HepG2 (cell line): Measurements from ENCODE around the gene FSCN2. TPM values are rescaled to one million over a fixed set of nuclear protein-coding genes. Genes with fewer than 3 reads are reported as not detected.
A peak's percentile ranks its signal among the peaks of the same experiment; 100 is the strongest.

Experiments used
- E2F2 ChIP-seq: sonication (generic); formaldehyde crosslinking; IDR thresholded peaks from 2 replicates; pipeline ENCODE4 v1.4.0; 2020; ENCODE audit warnings: missing genetic modification reagents, borderline replicate concordance
- GATA4 ChIP-seq: sonication (generic); IDR thresholded peaks from 2 replicates; pipeline ENCODE4 v1.6.1; 2016; ENCODE audit warnings: antibody characterized with exemption, low read depth, borderline replicate concordance
- PAWR ChIP-seq: sonication (generic); formaldehyde crosslinking; IDR thresholded peaks from 2 replicates; pipeline ENCODE4 v1.4.0; 2020; ENCODE audit warnings: missing genetic modification reagents, mild to moderate bottlenecking, borderline replicate concordance
- RAD21 ChIP-seq: fragments of 450-650 bp; formaldehyde crosslinking; IDR thresholded peaks from 2 replicates; pipeline ENCODE4 v1.5.0; 2020; ENCODE audit warnings: mild to moderate bottlenecking
- RAD51 ChIP-seq: fragments of 450-650 bp; IDR thresholded peaks from 2 replicates; pipeline ENCODE4 v1.6.1; 2016; ENCODE audit warnings: borderline replicate concordance
- SALL2 ChIP-seq: sonication (generic); formaldehyde crosslinking; IDR thresholded peaks from 2 replicates; pipeline ENCODE4 v1.8.1; 2023; ENCODE audit warnings: mild to moderate bottlenecking, missing genetic modification reagents, inconsistent platforms
- SP1 ChIP-seq, 2 experiments: fragments of 450-650 bp in 1 of 2; sonication (generic) in 1 of 2; formaldehyde crosslinking in 1 of 2; IDR thresholded peaks; 2 replicates each; pipeline versions ENCODE4 v1.4.0 to v1.6.1; 2016 to 2020; ENCODE audit warnings: missing genetic modification reagents in 1 of 2
- SYNCRIP ChIP-seq: fragments of 200-400 bp; formaldehyde crosslinking; IDR thresholded peaks from 2 replicates; pipeline ENCODE4 v1.6.1; 2018; ENCODE audit warnings: mild to moderate bottlenecking, low read depth, low read length; ENCODE audit not compliant: insufficient read depth
- UBTF ChIP-seq: sonication (generic); formaldehyde crosslinking; IDR thresholded peaks from 2 replicates; pipeline ENCODE4 v1.4.0; 2020; ENCODE audit warnings: mild to moderate bottlenecking, missing genetic modification reagents
- ZC3H13 ChIP-seq: sonication (generic); formaldehyde crosslinking; IDR thresholded peaks from 2 replicates; pipeline ENCODE4 v1.8.1; 2023; ENCODE audit warnings: mild to moderate bottlenecking, missing genetic modification reagents, moderate library complexity
- ZNF207 ChIP-seq: fragments of 450-650 bp; IDR thresholded peaks from 2 replicates; pipeline ENCODE4 v1.6.1; 2016; ENCODE audit warnings: antibody characterized with exemption, borderline replicate concordance
- ZNF446 ChIP-seq: sonication (generic); formaldehyde crosslinking; IDR thresholded peaks from 2 replicates; pipeline ENCODE4 v1.5.0; 2020; ENCODE audit warnings: mild to moderate bottlenecking, missing genetic modification reagents
- ZNF781 ChIP-seq: sonication (generic); formaldehyde crosslinking; IDR thresholded peaks from 2 replicates; pipeline ENCODE4 v1.5.1; 2020; ENCODE audit warnings: borderline replicate concordance, mild to moderate bottlenecking, missing genetic modification reagents; ENCODE audit errors: not compliant biosample characterization
- ZSCAN21 ChIP-seq: sonication (generic); formaldehyde crosslinking; IDR thresholded peaks from 2 replicates; pipeline ENCODE4 v1.8.0; 2022; ENCODE audit warnings: mild to moderate bottlenecking, missing genetic modification reagents, moderate library complexity, borderline replicate concordance
- polyA plus RNA-seq, 8 experiments: library from polyadenylated mRNA; depleted of rRNA in 3 of 8; stranded (reverse) in 7 of 8; unstranded in 1 of 8; fragments of >200 nt; fragmentation: Illumina TruSeq in 4 of 8; extraction: Trizol in 4 of 8; gene quantifications; 2 replicates each; pipeline versions ENCODE4 v1.2.1 to v1.2.3, GENCODE V29; 2011 to 2016; ENCODE audit warnings: low read depth in 4 of 8, missing spikeins in 1 of 8, mixed read lengths in 1 of 8; ENCODE audit not compliant: insufficient read depth in 1 of 8
- total RNA-seq, 5 experiments: library from RNA; depleted of rRNA; stranded (reverse); fragments of >200 nt; fragmentation: Illumina TruSeq; extraction: Trizol; gene quantifications; 2 replicates each; pipeline ENCODE4 v1.2.3, GENCODE V29; 2016; ENCODE audit warnings: low read depth in 1 of 5
- TF ChIP-seq, protein P1 (sequence below): sonication (generic); formaldehyde crosslinking; IDR thresholded peaks from 2 replicates; pipeline ENCODE4 v1.5.0; 2020; ENCODE audit warnings: missing genetic modification reagents
- TF ChIP-seq, protein P2 (sequence below): sonication (generic); formaldehyde crosslinking; IDR thresholded peaks from 2 replicates; pipeline ENCODE4 v1.5.0; 2020; ENCODE audit warnings: mild to moderate bottlenecking, missing genetic modification reagents, borderline replicate concordance
- TF ChIP-seq, protein P3 (sequence below): sonication (generic); formaldehyde crosslinking; IDR thresholded peaks from 2 replicates; pipeline ENCODE4 v1.4.0; 2020; ENCODE audit warnings: missing genetic modification reagents

Gene FSCN2
- total and polyA plus RNA-seq, 2 of the 13 experiments (the other 11 are each of a cell fraction or from before 2014, with no cell fraction given), result 0.09 TPM; not detected in 1

- no peak for TF ChIP-seq ZNF207
- TF ChIP-seq, protein P1, sequence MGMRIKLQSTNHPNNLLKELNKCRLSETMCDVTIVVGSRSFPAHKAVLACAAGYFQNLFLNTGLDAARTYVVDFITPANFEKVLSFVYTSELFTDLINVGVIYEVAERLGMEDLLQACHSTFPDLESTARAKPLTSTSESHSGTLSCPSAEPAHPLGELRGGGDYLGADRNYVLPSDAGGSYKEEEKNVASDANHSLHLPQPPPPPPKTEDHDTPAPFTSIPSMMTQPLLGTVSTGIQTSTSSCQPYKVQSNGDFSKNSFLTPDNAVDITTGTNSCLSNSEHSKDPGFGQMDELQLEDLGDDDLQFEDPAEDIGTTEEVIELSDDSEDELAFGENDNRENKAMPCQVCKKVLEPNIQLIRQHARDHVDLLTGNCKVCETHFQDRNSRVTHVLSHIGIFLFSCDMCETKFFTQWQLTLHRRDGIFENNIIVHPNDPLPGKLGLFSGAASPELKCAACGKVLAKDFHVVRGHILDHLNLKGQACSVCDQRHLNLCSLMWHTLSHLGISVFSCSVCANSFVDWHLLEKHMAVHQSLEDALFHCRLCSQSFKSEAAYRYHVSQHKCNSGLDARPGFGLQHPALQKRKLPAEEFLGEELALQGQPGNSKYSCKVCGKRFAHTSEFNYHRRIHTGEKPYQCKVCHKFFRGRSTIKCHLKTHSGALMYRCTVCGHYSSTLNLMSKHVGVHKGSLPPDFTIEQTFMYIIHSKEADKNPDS, result no peak
- no peak for TF ChIP-seq SYNCRIP
- TF ChIP-seq, protein P2, sequence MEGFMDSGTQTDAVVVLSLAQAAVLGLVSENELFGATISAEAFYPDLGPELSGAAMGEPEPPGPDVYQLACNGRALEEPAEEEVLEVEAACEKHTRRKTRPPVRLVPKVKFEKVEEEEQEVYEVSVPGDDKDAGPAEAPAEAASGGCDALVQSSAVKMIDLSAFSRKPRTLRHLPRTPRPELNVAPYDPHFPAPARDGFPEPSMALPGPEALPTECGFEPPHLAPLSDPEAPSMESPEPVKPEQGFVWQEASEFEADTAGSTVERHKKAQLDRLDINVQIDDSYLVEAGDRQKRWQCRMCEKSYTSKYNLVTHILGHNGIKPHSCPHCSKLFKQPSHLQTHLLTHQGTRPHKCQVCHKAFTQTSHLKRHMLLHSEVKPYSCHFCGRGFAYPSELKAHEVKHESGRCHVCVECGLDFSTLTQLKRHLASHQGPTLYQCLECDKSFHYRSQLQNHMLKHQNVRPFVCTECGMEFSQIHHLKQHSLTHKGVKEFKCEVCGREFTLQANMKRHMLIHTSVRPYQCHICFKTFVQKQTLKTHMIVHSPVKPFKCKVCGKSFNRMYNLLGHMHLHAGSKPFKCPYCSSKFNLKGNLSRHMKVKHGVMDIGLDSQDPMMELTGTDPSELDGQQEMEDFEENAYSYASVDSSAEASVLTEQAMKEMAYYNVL (CRISPR knock-in tag), result peak; percentile 46
- no peak for TF ChIP-seq ZC3H13 (CRISPR knock-in tag)
- 0 out of 2 replicates have a peak, but pooled peaks have one; percentile 13 for TF ChIP-seq ZSCAN21
- no peak for TF ChIP-seq GATA4
- no peak for TF ChIP-seq PAWR
- TF ChIP-seq RAD51, result no peak
- TF ChIP-seq RAD21 (CRISPR knock-in tag), result no peak
- TF ChIP-seq ZNF446 (CRISPR knock-in tag), result no peak
- TF ChIP-seq ZNF781, result no peak
- TF ChIP-seq SP1 (IDR thresholded peaks at IDR 0.05), result no peak
- no peak for TF ChIP-seq SP1 (CRISPR knock-in tag; IDR thresholded peaks at IDR 0.05)
- TF ChIP-seq, protein P3, sequence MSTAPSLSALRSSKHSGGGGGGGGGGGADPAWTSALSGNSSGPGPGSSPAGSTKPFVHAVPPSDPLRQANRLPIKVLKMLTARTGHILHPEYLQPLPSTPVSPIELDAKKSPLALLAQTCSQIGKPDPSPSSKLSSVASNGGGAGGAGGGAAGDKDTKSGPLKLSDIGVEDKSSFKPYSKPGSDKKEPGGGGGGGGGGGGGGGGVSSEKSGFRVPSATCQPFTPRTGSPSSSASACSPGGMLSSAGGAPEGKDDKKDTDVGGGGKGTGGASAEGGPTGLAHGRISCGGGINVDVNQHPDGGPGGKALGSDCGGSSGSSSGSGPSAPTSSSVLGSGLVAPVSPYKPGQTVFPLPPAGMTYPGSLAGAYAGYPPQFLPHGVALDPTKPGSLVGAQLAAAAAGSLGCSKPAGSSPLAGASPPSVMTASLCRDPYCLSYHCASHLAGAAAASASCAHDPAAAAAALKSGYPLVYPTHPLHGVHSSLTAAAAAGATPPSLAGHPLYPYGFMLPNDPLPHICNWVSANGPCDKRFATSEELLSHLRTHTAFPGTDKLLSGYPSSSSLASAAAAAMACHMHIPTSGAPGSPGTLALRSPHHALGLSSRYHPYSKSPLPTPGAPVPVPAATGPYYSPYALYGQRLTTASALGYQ (CRISPR knock-in tag), result no peak
- peak; percentile 63 for TF ChIP-seq UBTF
- no peak for TF ChIP-seq SALL2 (CRISPR knock-in tag)
- TF ChIP-seq E2F2 (CRISPR knock-in tag), result 0 out of 2 replicates have a peak, but pooled peaks have one; percentile 53
These were observed 13.2 kb upstream of the FSCN2 start (continued) for GRCh38 chr17:81514739-81515529.
